ENCODE results near the gene NLE1.

NLE1 gene

GRCh38 chr17:35160354-35161201, 18.5 kb upstream of the NLE1 start:
- no peak overlapping the region for H3K4me3 Mint-ChIP-seq

GRCh38 chr17:35159940-35160339, 17.8 kb upstream of the NLE1 start:
- Mint-ChIP-seq H3K27ac (no peak overlapping the region), H3K4me1 (no peaks in the 10 kb centered on the region), H3K36me3 (ENCODE audit: low read depth) (no peaks in the 10 kb centered on the region), H3K9me3 (no peaks in the 10 kb centered on the region), H3K4me3 (no peak overlapping the region), H3K27me3 (ENCODE audit: low read depth) (peaks cover 17% of the 10 kb centered on the region)
- TF ChIP-seq CTCF (IDR thresholded peaks at IDR 0.05; ENCODE audit: unreplicated experiment in 3 of 3): no peak

More at GRCh38 chr17:35160354-35161201, 18.5 kb upstream of the NLE1 start:
- Mint-ChIP-seq H3K9me3 (no peaks in the 10 kb centered on the region), H3K27ac (no peak overlapping the region), H3K27me3 (ENCODE audit: low read depth) (peaks cover 17% of the 10 kb centered on the region), H3K4me1 (no peaks in the 10 kb centered on the region), H3K36me3 (ENCODE audit: low read depth) (no peaks in the 10 kb centered on the region)
- TF ChIP-seq CTCF (IDR thresholded peaks at IDR 0.05; ENCODE audit: unreplicated experiment in 3 of 3): no peak

- no peaks in the 10 kb centered on the region for H3K9me3 Mint-ChIP-seq
- no peak overlapping the region for H3K4me3 Mint-ChIP-seq
- no peak for TF ChIP-seq CTCF (IDR thresholded peaks at IDR 0.05; ENCODE audit: unreplicated experiment in 3 of 3)
- no peaks in the 10 kb centered on the region for H3K36me3 Mint-ChIP-seq (ENCODE audit: low read depth)
- H3K27ac Mint-ChIP-seq: no peak overlapping the region
- H3K27me3 Mint-ChIP-seq (ENCODE audit: low read depth): peaks cover 4% of the 10 kb centered on the region
- H3K4me1 Mint-ChIP-seq: no peaks in the 10 kb centered on the region
These were observed 13.1 kb upstream of the NLE1 start for GRCh38 chr17:35155246-35155645.

GRCh38 chr17:35154196-35155165, 12.4 kb upstream of the NLE1 start:
- Mint-ChIP-seq H3K36me3 (ENCODE audit: low read depth) (no peaks in the 10 kb centered on the region), H3K27ac (no peak overlapping the region), H3K27me3 (ENCODE audit: low read depth) (no peaks in the 10 kb centered on the region)

More at GRCh38 chr17:35154196-35155165, 12.4 kb upstream of the NLE1 start:
- Mint-ChIP-seq H3K9me3 (no peaks in the 10 kb centered on the region), H3K4me1 (no peaks in the 10 kb centered on the region), H3K4me3 (no peak overlapping the region)
- no peak for TF ChIP-seq CTCF (IDR thresholded peaks at IDR 0.05; ENCODE audit: unreplicated experiment in 3 of 3)

All from nephron (organoid).